ENCODE results near the gene TPST2. TPM values are rescaled to one million over a fixed set of nuclear protein-coding genes. Genes with fewer than 3 reads are reported as not detected.

TPST2 gene
- polyA plus RNA-seq, 2 of the 4 experiments (the other 2 are of a cell fraction): 10.3 to 10.5 TPM

DNA sequence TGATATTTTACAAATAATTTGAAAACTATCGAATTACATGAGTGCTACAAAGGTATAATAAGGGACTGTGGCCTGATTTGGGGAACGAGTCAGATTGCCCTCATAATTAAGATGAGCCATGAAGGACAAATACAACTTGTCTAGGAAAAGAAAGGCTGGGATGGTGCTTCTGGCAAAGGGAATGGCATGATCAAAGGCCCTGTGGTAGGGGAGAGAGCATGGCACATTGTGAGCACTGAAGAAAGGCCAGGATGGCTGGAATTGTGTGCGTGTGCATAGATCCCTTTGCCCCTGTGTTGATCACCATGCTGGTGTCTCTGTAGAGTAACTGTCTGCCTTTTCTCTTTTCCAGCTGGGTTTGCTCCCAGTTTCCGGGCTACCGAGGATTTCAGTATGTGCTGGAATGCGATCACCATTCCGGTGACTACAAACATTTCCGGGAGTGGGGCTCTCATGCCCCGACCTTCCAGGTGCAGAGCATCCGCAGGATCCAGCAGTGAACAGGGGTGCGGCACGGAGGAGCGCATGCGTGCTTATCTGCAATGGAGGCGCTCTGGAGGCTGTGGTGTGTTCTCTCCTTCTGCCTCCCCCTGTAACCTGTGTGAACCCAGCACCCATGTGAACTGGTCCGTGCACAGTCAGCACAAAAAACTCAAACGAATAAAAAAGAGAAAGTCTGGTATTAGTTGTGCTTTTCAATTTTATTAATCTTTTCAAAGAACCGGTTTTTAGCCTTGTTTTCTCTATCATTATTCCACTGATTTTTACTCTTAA lies 40.2 kb upstream of the TPST2 start:
- TF ChIP-seq HEYL (CRISPR knock-in tag; IDR thresholded peaks at IDR 0.05) (no peak), MAFK (IDR thresholded peaks at IDR 0.05; ENCODE audit: partially characterized antibody) (peak; percentile 45)
- H3K4me2 ChIP-seq: no peak overlapping the region
- FAIRE-seq (no peak), DNase-seq (ENCODE audit: low read depth in 1 of 2, low spot score in 1 of 2) (no peak), ATAC-seq (no peak)
- ChIA-PET POLR2A (no interaction called here), CTCF (interaction anchor here (0.6 kb wide), 1 partner anchor 1240 kb away, joined by 3 read pairs; no protein-coding TSS in a partner anchor)
- no peaks in the 10 kb centered on the region for H3K9me3 ChIP-seq
- 65% methylated on average over 16 of the region's 18 CpGs for WGBS (ENCODE audit: missing lambda C conversion rate)
- no peak overlapping the region for H3K27ac ChIP-seq
- H3K4me1 ChIP-seq: no peaks in the 10 kb centered on the region
- no peak overlapping the region for H3K4me3 ChIP-seq

GRCh38 chr22:26624803-26625202 lies 34.9 kb upstream of the TPST2 start:
- ATAC-seq (no peak), FAIRE-seq (no peak), DNase-seq (ENCODE audit: low read depth in 1 of 2, low spot score in 1 of 2) (no peak)
- TF ChIP-seq JUN (IDR thresholded peaks at IDR 0.05) (no peak), EHF (CRISPR knock-in tag; IDR thresholded peaks at IDR 0.05) (no peak), RAD21 (conservative IDR thresholded peaks at IDR 0.05 in 1 of 2, IDR thresholded peaks at IDR 0.05 in 1 of 2) (no peak), FOXS1 (CRISPR knock-in tag; IDR thresholded peaks at IDR 0.05) (no peak), RCOR1 (IDR thresholded peaks at IDR 0.05; ENCODE audit: low read depth, low read length) (no peak), POLR2A (IDR thresholded peaks at IDR 0.05; ENCODE audit: low read length) (no peak), NPAS2 (CRISPR knock-in tag; IDR thresholded peaks at IDR 0.05; ENCODE audit: borderline replicate concordance) (no peak), MYC (IDR thresholded peaks at IDR 0.05; ENCODE audit: borderline replicate concordance, low read length) (no peak), HOXB13 (CRISPR knock-in tag; IDR thresholded peaks at IDR 0.05; ENCODE audit: low read depth) (no peak), TFCP2L1 (CRISPR knock-in tag; IDR thresholded peaks at IDR 0.05) (no peak), NR3C1 (IDR thresholded peaks at IDR 0.05) (no peak), FOSL2 (IDR thresholded peaks at IDR 0.05) (no peak), FOSL2 (CRISPR knock-in tag; IDR thresholded peaks at IDR 0.05) (no peak), POLR2AphosphoS2 (conservative IDR thresholded peaks at IDR 0.05; ENCODE audit: low read length) (no peak), ZNF302 (CRISPR knock-in tag; IDR thresholded peaks at IDR 0.05) (no peak), HES2 (IDR thresholded peaks at IDR 0.05) (no peak), MAZ (IDR thresholded peaks at IDR 0.05; ENCODE audit: borderline replicate concordance, low read depth, low read length) (no peak), HDAC2 (IDR thresholded peaks at IDR 0.05) (no peak)
- TF ChIP-seq, protein P1, sequence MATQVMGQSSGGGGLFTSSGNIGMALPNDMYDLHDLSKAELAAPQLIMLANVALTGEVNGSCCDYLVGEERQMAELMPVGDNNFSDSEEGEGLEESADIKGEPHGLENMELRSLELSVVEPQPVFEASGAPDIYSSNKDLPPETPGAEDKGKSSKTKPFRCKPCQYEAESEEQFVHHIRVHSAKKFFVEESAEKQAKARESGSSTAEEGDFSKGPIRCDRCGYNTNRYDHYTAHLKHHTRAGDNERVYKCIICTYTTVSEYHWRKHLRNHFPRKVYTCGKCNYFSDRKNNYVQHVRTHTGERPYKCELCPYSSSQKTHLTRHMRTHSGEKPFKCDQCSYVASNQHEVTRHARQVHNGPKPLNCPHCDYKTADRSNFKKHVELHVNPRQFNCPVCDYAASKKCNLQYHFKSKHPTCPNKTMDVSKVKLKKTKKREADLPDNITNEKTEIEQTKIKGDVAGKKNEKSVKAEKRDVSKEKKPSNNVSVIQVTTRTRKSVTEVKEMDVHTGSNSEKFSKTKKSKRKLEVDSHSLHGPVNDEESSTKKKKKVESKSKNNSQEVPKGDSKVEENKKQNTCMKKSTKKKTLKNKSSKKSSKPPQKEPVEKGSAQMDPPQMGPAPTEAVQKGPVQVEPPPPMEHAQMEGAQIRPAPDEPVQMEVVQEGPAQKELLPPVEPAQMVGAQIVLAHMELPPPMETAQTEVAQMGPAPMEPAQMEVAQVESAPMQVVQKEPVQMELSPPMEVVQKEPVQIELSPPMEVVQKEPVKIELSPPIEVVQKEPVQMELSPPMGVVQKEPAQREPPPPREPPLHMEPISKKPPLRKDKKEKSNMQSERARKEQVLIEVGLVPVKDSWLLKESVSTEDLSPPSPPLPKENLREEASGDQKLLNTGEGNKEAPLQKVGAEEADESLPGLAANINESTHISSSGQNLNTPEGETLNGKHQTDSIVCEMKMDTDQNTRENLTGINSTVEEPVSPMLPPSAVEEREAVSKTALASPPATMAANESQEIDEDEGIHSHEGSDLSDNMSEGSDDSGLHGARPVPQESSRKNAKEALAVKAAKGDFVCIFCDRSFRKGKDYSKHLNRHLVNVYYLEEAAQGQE (IDR thresholded peaks at IDR 0.05): no peak
- TF ChIP-seq, protein P2, sequence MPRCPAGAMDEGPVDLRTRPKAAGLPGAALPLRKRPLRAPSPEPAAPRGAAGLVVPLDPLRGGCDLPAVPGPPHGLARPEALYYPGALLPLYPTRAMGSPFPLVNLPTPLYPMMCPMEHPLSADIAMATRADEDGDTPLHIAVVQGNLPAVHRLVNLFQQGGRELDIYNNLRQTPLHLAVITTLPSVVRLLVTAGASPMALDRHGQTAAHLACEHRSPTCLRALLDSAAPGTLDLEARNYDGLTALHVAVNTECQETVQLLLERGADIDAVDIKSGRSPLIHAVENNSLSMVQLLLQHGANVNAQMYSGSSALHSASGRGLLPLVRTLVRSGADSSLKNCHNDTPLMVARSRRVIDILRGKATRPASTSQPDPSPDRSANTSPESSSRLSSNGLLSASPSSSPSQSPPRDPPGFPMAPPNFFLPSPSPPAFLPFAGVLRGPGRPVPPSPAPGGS (IDR thresholded peaks at IDR 0.05): no peak
- 62% methylated on average over 5 of the region's 12 CpGs for WGBS (ENCODE audit: missing lambda C conversion rate)
- no peak overlapping the region for H3K4me3 ChIP-seq
- CTCF ChIA-PET: interaction anchor here (0.7 kb wide), 1 partner anchor 109 kb away, joined by 3 read pairs; no protein-coding TSS in a partner anchor
- no peaks in the 10 kb centered on the region for H3K9me3 ChIP-seq
- no peaks in the 10 kb centered on the region for H3K4me1 ChIP-seq
- H3K4me2 ChIP-seq: no peak overlapping the region
- POLR2A ChIA-PET: no interaction called here
- H3K27ac ChIP-seq: no peak overlapping the region
